NCI-H146 treated with DMSO at 0.1 percent for 48 hours (cell line): ENCODE measurements around the gene TRIO.
"Not testable (repeated sequence)": the region's sequence is repeated elsewhere in the genome, so short reads cannot be mapped to it uniquely, and the experiment has no call there.

Source experiments
- DNase-seq: peaks from one replicate; lab custom pipeline; 2025; ENCODE audit not compliant: unreplicated experiment; lab: John Stamatoyannopoulos, UW

The TRIO gene

DNA sequence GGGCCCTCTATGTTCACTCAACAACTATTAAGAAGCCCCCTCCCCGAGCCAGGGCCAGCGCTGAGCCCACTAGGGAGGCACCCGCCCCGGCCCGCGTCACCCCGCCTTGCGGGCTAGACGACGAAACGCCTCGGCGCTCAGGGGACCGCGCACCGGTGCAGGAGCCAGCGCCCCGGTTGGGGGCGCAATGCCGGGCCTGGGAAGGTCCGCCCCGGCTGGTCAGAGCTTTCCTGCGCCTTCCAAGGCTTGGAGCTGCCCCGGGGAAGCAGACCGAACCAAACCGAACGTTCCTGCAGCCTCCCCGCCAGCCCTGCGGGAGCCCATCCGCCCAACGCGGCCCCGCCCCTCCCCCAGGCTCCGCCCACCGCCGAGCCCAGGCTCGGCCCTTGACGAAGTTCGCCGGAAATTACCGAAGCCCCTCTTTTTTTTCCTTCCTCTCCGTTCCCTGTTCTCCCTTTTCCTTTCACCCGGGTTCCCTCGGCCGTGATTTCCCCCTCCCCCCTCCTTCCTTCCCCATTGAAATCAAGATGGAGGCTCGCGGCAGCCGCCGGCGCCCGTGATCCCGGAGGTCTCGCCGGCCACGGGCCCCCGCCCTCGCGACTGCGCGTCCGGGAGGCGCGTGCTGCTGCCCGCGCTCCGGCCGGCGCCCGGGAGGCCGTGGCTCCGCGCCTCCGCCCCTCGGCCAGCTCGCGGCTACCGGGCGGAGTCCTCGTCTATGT lies at the start of gene TRIO:
Gene TRIO (plus strand): TSS at position 516 of the 719 bp plus-strand sequence. CDS start 384 bp downstream, outside the sequence.
- DNase-seq: peak; percentile 74

GRCh38 chr5:14097380-14097779 lies 45.8 kb upstream of the TRIO start:
- DNase-seq: not testable (repeated sequence)

GRCh38 chr5:14097998-14098471 lies 45.1 kb upstream of the TRIO start:
- DNase-seq: no peak

GRCh38 chr5:14100281-14100680 lies 42.9 kb upstream of the TRIO start:
- no peak for DNase-seq

DNA sequence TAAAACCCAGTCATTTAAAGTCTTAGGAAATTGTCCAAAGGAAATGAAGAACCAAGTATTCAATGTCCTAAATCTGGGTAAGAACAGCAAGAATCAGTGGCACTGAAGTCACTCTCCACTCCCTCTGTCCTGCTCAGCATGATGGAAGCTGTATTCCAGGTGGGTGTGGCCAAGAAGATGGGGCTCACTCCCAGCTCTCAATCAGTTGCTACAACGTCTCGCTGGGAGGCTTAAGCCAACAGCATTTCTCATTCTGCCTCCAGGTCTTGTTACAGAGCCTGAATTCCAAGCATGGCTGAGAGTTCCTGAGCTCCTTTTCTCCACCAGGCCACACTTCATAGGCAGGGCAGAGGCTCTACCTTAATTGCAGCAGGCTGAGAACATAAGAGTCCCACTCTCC lies 41.2 kb upstream of the TRIO start:
- DNase-seq: no peak

- peak; percentile 19 for DNase-seq
These were observed 40.5 kb upstream of the TRIO start for GRCh38 chr5:14102666-14103065.

DNA sequence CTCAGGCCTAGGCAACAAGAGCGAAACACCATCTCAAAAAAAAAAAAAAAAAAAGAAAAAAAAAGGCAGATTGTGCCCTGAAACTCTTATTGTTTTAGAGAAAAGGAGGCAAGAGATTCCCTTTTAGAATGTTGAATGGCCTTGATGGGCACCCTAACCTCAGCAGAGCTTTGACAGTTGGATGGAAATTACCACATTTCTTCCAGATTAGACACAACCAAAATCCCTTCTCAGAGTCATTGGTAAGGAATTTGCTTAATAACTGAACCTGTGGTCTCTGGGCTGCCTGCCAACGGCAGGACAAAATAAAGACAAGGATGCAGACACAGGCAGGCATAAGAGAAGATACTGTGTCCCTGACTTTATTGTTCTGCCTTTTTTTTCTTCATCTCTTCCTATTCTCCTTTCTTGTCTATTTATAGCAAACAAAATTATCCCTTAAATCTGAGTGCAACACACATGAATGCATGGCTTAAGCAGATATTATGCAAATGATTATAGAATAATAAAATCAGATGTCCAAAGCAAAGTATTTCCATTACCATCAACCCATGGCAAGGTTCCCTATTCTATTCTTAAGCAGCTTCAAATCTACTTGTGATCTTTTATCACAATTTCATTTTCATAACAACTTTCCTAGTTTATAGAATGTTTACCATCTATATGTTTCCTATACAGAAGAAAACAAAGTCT lies 37.3 kb upstream of the TRIO start:
- DNase-seq: no peak

DNA sequence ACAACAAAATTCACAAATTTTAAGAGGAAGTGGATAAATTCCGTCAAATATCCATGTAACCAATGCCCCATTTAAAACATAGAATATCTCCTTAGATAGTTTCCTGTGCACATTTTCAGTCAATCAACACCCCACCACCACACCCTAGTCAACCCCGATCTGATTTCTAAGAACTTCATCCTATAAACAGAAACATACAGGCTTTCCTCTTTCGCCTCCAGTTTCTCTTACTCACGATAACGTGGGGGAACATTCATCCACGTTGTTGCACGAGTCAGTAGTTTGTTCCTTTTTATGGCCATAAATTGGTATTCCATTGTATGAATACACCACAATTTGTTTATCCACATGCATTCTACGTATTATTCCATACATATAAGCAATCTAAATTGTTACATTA lies 35.6 kb upstream of the TRIO start:
- no peak for DNase-seq

DNA sequence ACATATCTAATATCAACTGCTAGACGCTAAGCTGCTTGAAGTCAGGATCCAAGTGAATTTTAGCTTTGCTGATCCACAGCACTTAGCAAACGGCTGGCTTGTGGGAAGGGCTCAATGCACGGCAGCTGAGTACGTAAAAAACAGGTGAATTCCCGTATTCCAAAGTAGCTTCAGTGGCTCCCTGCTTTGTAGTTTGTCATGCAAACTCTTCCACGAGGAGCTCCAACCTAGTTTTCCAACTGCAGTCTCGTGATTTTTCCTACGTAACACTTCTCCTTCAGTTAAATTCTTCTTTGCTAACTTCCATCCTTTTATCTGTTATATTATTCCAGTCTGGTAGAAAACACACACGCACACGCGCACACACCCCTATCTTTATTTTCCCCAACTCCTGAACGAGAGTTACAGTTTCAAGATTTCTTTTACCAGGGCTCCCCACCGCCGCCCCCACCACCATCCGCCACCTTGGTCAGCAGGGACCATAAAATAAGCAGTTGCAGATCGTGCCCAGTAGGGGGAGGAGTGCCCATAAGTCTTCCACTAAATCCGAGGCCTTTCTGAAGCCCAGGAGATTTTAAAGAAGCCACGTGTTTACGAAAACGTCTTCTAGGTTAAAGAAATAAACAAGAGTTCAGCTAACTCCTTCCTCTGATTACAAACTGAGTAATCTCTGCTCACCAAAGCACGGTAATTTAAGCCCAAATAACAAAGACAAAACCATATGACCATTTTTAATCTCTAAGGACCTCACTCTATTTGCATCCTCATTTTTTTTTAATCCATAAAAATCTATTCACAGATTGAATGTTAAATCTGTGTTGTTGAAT lies 34.8 kb upstream of the TRIO start:
- peak; percentile 42 for DNase-seq

DNA sequence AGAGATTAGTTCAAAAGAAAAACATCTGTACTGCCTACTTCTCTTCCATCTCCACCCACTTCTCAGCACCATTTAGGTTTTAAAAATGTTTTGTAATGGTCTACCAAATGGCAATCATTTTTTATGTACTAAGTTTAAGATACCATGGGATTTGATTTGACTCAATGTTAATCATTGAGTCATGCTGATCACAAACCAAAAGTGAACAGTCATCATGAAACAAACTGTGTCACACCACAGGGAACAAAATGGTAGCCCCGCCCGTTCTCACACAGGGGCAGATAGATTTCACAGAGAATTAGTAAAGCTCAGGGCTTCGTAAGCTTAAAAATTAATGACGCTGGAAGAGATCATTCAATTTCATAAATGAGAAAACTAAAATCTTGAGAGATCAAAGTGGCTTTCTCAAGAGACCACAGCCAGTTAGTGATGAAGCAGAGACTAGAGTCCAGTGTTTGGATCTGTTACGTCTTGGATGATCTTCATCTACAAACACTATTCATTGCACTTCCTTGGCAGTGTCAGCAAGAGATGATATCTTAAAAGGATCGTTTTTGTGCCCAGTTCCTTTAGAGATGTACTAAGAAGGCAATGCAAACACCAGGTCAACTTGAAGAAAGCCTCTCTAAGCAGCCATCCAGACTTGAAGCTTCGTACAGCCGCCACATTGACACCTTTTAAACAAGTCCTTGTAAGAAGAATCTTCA lies 33.9 kb upstream of the TRIO start:
- DNase-seq: no peak

DNA sequence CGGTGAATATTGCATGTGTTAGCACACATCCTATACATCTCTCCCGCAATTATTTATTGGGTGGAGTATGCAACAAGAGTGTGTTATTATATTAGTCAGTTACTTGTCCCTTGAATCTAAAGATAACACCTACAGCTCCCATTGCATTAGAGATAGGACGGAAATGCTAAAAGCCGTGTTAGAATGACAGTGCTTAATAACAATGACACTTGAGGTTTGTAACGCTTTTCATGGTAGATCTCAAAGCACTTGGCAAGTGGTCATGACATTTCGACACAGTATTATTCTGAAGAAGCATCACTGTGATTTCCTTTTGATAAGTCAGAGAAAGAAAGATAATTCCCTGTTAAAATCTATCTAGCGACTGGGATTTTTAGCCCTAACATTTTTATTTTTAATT lies 33.4 kb upstream of the TRIO start:
- no peak for DNase-seq

DNA sequence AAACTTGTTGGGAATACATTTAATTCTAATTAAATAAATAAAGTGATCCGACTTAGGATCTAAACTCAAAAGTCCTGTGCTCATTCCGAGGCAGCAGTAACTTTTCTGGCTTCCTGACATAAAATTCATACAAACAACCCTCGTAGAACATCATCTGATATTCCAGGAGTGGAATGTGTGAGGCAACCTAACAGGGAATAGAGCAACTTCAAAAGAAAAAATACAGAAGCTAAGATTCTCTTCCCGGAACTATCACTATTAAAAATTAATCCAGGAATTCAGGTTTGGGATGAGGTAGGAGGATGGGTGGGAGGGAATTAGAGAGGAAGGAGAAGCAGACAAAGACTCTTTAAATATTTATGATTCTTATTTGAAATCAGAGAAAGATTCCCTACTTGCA lies 32.9 kb upstream of the TRIO start:
- no peak for DNase-seq

DNA sequence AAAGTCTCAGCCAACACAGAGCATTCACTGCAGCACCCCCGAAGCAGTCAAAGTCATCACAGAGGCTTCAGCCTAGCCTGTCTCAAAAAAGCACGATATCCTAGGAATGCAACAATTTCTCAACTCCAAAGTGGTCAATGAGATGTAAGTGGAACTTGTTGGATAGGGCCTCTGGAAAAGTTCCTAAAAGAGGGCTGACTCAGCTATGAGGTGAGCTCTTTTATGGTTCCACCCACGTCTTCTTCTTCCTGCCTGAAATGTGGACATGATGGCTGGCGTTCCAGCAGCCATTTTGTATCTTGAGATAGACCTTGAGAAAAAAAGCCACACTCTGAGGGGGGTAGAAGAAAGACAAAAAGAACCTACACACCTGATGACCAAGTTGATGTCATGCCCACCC lies 32.5 kb upstream of the TRIO start:
- DNase-seq: no peak

GRCh38 chr5:14112998-14113652 lies 30.0 kb upstream of the TRIO start:
- DNase-seq: no peak

- DNase-seq: no peak
These were observed 28.4 kb upstream of the TRIO start for GRCh38 chr5:14114615-14115251.

DNA sequence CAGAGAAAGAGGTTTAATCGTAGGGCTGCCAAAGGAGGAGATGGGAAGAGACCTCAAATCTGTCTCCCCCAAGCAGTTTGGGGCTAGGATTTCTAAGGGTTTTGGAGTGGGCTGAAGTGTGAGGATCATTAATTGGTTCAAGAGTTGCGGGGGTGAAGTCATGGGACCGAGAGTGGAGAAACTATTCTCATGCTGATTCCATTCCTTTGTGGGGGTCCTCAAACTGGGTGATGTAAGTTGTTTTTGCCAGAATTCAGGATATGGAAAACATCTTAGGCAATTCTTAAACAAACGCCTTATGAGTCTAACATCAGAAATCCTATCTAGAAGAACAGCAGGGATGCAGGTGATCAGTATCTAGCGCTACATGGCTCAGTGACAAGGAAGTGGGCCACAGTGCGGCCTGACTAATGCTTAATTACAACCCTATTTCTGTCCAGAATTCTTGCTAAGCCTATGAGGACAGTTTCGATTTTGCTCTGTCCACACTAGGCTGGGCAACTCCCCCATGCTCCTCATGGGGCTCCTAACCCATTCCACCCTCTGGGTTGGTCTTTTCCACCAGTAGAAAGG lies 27.7 kb upstream of the TRIO start:
- DNase-seq: no peak

DNA sequence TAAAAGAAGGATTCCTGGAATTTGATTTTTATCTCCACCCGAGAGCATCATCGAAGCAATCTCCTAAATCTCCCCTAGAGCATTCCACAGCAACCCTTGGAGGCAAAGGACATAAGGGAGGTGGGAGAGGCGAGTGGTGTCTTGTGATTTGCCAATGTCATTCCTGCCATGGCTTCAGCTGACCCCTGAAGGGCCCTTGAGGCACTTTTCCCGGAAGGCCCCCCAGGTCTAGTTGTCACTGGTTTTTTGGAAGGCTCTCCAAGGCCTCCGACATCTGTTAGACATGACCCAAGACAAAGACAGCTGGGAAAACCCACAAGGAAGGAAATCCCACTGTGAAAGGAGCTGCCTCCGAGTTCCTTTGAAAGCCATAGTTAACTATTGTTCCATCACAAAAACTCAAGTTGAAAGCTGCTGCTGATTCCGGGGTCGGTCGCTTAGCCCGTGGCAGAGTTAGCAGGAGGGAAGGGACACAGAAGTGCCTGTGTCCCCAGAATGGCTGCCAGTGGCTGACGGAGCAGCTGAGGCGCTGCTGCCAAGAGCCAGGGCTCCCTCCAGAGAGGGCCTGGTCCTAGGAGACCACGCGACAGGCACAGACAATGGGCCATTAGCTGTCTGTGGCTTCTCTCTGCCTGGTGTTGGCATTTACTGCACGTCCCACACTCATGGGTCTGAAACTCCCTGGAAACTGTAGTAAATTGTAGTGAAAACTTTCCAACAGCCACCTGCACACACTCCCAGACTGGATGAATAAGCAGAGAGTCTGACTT lies 24.4 kb upstream of the TRIO start:
- no peak for DNase-seq

DNA sequence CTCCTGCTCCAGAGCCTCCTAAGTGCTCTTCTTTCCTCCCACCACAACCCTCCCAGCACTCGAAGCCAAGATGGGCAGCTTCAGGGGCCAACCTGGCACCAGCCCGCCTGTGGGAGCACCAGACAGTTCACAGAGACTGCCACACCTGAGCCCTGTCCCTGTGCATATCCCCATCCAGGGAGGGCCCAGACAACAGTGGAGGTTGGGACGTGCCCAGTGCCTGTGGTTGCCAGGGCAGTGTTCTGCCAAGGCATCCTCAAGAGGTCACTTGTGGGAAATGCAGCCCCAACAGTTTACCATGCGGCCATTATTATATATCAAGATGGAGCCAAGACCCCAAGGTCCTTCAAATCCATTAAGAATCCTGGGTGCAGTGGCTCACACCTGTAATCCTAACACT lies 23.0 kb upstream of the TRIO start:
- no peak for DNase-seq

DNA sequence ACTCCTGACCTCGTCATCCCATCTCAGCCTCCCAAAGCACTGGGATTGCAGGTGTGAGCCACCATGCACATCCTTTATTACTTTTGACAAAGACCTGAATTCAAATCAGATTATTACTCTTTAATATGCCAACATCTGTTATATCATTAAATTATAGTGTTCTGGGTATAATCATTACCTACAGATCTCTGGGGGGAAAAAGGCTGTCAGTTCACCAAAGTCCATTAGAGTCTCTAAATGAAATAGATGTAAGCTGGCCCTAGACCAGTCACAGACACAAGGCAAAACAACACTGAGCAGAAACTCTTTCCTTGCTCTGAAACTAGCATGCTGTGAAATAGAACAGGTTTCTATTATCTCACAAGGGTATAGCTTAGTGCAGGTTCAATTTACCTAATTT lies 21.6 kb upstream of the TRIO start:
- no peak for DNase-seq
